ENCODE data around the gene SLC25A25.
A peak's percentile ranks its signal among the peaks of the same experiment; 100 is the strongest.
"Not testable (repeated sequence)": the region's sequence is repeated elsewhere in the genome, so short reads cannot be mapped to it uniquely, and the experiment has no call there.

The SLC25A25 gene

DNA sequence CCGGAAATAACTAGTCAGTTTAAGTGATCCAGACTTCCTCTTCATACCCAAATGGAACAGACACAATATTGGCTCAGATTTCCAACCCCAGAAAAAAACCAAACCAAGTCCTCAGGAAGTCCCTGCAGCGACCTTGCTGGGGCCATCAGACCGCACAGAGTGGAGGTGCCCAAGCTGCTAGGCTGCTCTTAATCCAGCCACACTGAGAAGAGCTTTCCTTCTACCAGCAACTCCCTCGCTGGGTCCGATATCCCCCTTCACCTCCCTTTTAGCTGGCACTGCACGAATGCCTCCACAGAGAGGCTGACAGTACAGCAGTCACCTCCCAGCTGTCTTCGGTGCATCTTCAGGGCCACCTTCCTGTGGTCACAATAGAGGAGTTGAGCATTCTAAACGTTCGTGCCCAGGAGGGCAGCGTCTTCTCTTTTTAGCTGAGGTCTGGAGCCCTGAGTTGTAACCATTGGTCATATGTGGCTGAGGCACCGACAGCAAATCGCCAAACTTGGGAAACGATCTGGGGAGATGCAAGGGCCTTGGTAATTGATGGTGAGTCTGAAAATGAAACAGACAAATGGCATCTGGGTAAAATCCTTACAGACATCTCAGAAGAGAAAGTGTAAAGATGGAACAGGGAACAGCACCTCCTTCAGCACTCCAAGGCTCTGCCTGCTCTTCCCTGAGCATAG, 6.6 kb upstream of the SLC25A25 start:
- FAIRE-seq (no peak), DNase-seq (ENCODE audit: insufficient read length, low spot score) (no peak)
- no peak for TF ChIP-seq POLR2A (IDR thresholded peaks at IDR 0.05; ENCODE audit: low read depth, low read length)
- TF ChIP-seq TAF1 (IDR thresholded peaks at IDR 0.05; ENCODE audit: low read depth, low read length) = no peak
- TF ChIP-seq POU2F2 (IDR thresholded peaks at IDR 0.05; ENCODE audit: low read depth, low read length) = no peak
- no peak for TF ChIP-seq SPI1 (IDR thresholded peaks at IDR 0.05; ENCODE audit: low read depth, low read length)
- TF ChIP-seq PAX5 (IDR thresholded peaks at IDR 0.05; ENCODE audit: insufficient read depth, low read length, severe bottlenecking) = no peak
- TF ChIP-seq POLR2AphosphoS5 (IDR thresholded peaks at IDR 0.05; ENCODE audit: low read depth, low read length) = no peak

DNA sequence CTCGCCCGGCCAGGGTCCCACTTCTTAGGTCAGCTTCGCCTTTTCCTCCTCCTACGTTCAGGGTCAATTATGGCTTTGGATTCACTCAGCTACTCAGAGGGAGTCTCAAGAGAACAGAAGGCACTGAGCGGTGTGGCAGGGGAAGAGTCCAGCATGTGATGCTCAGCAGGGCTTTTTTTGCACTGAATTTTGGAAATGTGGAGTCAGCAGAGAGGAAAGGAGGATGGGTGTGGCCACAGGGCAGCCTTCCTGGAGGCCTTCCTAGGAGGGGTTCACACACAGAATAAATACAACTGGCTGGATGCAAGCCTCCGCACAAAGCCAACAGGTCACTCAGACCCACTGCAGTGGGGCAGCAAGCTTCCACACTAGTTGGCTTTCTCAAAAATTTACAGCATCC, 5.8 kb upstream of the SLC25A25 start:
- no peak for FAIRE-seq
- no peak for DNase-seq (ENCODE audit: insufficient read length, low spot score)
- TF ChIP-seq POLR2A (IDR thresholded peaks at IDR 0.05; ENCODE audit: low read depth, low read length) = no peak
- TF ChIP-seq PAX5 (IDR thresholded peaks at IDR 0.05; ENCODE audit: insufficient read depth, low read length, severe bottlenecking) = no peak
- TF ChIP-seq POU2F2 (IDR thresholded peaks at IDR 0.05; ENCODE audit: low read depth, low read length) = no peak
- TF ChIP-seq SPI1 (IDR thresholded peaks at IDR 0.05; ENCODE audit: low read depth, low read length) = no peak
- no peak for TF ChIP-seq TAF1 (IDR thresholded peaks at IDR 0.05; ENCODE audit: low read depth, low read length)
- TF ChIP-seq POLR2AphosphoS5 (IDR thresholded peaks at IDR 0.05; ENCODE audit: low read depth, low read length) = no peak

DNA sequence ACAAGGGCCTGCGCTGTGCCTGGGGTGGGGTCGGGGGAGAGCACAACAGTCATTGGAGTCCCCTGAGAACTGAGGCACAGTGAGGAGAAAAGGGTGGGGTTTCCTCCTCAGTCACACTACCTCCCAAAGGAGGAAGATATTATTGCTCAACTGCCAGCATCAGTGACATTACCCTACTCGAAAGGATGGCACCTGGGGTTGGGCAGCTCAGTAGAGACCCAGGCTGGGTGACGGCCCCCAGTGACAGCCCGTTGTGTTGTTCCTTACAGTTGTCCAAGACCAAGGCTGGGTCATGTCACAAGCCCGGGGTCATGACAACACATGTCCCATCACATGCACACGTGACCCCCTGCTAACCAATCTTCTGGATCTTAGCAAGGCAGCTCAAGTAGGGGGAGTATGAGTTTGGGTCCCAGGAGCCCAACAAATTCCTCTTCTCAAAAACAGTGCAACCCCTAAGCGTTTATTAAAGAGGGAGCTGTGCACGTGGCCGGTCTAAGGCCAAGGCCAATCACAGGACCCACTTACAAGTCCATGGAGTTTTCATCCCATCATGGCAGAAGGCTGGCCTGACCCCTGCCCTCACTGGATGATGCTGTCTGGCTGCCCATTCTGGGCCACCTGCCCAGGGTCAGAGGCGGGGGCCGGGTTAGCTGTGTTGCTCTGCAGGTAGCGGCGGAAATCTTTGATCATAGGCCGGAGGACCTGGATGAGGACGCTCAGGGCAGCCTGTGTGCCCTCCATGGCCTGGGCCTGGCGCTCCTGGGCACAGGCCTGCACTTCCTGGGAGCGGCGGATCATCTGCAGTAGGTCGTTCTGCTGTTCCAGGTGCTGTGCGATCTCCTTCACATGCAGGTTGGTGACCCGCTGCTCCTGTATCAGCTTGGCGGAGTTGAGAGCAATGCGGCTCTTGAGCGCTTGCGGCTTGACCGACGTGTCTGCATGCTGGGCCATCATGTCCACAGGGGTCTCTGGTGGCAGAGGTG, 4.9 kb upstream of the SLC25A25 start:
- FAIRE-seq = no peak

DNA sequence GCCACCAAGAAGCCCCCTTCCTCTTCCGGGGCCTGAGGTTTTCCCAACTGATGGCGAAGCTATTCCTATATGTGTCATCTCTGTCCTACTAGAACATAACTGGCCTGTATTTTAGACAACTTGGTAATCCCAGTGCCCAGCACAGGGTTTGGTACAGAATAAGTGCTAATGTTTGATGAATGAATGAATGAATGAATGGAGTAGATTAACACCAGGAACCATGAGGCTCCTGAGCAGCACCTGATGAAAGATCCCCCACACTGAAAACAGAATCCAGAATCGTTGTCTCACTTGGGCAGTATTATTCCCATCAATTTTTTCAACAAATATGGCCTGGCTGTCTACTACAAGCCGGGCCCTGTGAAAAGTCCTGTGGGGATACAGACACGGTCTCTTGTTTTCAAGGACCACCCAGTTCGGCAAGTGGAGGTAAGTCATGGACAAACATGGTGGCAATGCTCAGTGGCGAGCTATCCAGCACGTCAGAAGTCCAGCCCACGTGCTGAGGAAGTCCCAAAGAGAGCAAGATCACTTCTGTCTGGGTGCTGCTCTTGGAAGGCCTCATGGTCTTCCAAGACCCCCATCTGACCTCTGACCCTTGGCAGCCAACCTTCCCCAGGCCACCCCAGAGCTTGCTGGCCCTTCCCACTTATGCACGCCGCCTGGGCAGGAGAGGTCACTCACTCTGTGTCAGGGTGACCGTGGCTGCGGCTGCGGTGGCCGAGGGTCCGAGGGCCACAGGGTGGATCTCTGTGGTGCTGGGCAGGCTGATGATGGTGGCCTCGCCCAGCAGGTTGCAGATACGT, 1.9 kb upstream of the SLC25A25 start:
- DNase-seq (ENCODE audit: insufficient read length, low spot score) (no peak), FAIRE-seq (no peak)
- no peak for TF ChIP-seq POU2F2 (IDR thresholded peaks at IDR 0.05; ENCODE audit: low read depth, low read length)
- TF ChIP-seq SPI1 (IDR thresholded peaks at IDR 0.05; ENCODE audit: low read depth, low read length) = no peak
- TF ChIP-seq TAF1 (IDR thresholded peaks at IDR 0.05; ENCODE audit: low read depth, low read length) = no peak
- TF ChIP-seq POLR2A (IDR thresholded peaks at IDR 0.05; ENCODE audit: low read depth, low read length) = no peak

More for the DNA sequence above, 4.9 kb upstream of the SLC25A25 start:
- DNase-seq (ENCODE audit: insufficient read length, low spot score) = no peak
- TF ChIP-seq POU2F2 (IDR thresholded peaks at IDR 0.05; ENCODE audit: low read depth, low read length) (no peak), TAF1 (IDR thresholded peaks at IDR 0.05; ENCODE audit: low read depth, low read length) (no peak), POLR2A (IDR thresholded peaks at IDR 0.05; ENCODE audit: low read depth, low read length) (no peak), PAX5 (IDR thresholded peaks at IDR 0.05; ENCODE audit: insufficient read depth, low read length, severe bottlenecking) (no peak), SPI1 (IDR thresholded peaks at IDR 0.05; ENCODE audit: low read depth, low read length) (no peak), POLR2AphosphoS5 (IDR thresholded peaks at IDR 0.05; ENCODE audit: low read depth, low read length) (no peak)

DNA sequence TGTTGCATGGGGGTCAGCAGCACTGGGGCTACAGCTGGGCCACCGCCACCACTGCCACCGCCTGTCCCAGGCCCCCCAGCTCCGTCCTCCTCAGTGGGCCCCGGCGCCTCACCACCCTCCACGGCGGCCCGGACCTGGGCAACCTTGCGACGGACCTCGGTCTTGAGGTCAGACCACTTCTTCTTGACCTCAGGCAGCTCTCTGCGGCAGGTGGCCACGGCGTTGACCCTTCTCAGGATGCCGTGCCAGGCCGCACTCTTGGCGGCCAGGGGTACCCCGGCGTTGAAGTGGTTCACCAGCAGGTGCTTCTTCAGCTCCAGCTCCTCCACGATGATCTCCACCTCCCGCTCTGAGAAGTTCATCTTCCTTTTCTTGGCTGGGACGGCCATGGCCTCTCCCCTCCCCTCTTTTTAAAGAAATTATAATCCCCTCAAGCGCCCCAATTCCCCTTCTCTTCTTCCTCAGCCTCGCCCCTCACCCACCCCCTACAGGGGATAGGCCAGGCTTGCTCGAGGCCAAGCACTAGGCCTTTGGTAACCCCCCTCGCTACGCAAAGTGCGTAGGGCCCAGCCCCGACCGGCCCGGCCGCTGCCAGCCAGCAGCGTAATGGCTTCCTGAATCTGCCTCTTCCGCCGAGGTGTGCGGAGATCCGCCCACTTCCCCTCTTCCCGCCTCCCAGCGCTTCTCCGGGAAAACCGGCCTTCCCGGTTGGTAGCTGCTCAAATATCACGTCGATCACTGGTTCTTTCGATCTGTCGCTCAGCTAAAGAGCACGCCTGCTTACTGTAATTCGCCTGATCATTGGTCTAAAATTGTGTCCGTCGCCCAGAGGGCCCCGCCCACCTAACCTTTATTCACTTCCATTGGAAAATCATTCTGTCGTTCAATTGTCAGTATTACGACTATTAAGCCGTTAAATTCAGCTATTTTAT, 1.1 kb upstream of the SLC25A25 start, which contains the start of gene NAIF1:
Gene NAIF1, minus strand, starts transcription at position 608 of the 932 bp plus-strand sequence. Its CDS starts 219 bp downstream, at position 389.
- FAIRE-seq (no peak), DNase-seq (ENCODE audit: insufficient read length, low spot score) (peak; percentile 84)
- TF ChIP-seq SPI1 (IDR thresholded peaks at IDR 0.05; ENCODE audit: low read depth, low read length) (peak; percentile 86), TAF1 (IDR thresholded peaks at IDR 0.05; ENCODE audit: low read depth, low read length) (no peak), POLR2A (IDR thresholded peaks at IDR 0.05; ENCODE audit: low read depth, low read length) (no peak), PAX5 (IDR thresholded peaks at IDR 0.05; ENCODE audit: insufficient read depth, low read length, severe bottlenecking) (no peak), POLR2AphosphoS5 (IDR thresholded peaks at IDR 0.05; ENCODE audit: low read depth, low read length) (no peak), POU2F2 (IDR thresholded peaks at IDR 0.05; ENCODE audit: low read depth, low read length) (no peak)

DNA sequence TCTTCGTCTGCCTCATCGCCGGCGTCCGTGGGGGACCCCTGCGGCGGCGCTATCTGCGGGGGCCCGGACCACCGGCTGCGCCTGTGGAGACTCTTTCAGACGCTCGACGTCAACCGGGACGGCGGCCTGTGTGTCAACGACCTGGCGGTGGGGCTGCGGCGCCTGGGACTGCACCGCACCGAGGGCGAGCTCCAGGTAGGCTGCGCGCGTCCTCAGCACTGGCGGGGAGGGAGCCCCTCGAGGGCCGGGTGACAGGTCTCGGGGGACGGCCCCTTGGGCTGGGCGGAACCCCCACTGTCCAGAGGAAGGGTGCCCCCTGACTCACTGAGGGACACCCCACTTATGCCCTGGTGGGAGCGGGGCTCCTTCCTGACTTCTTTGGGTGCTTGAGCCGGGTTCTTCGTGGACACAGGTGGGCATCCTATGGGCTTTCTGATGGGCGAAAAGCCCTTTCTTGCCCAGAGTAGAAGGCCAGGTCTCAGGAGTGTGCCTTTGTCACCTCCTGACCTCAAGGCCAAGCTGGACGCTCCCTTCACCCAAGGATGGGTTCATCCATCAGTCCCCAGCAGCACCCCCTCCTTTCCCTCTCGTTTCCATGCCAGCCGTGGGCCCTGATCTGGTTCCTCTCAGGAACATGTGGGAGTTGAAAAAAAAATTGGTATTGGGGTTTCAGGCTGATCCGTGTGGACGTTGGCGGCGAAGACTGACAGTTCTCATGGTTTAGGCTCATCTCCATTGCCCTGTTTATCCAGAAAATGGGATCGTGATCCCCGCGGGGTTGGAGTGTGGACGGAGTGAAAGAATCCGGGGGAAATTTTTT, 564 bp downstream of the SLC25A25 start:
- no peak for DNase-seq (ENCODE audit: insufficient read length, low spot score)
- no peak for TF ChIP-seq TAF1 (IDR thresholded peaks at IDR 0.05; ENCODE audit: low read depth, low read length)
- FAIRE-seq = no peak

DNA sequence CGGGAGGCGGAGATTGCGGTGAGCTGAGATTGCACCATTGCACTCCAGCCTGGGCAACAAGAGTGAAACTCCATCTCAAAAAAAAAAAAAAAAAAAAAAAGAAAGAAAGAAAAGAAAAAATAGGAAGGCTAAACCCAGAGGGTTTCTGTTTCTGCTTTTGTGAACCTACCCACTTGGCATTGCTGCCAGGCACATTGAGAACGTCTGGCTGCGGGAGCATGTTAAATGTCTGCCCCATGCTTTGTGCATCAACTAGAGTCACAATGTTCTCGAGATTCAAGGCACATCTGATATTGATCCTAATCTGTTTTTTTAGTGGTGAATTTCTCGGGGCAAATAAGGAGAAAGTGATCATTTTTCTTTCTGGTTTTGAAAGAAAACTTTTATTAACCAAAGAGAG, 2.8 kb downstream of the SLC25A25 start:
- DNase-seq (ENCODE audit: insufficient read length, low spot score) (no peak), FAIRE-seq (no peak)
- no peak for TF ChIP-seq SPI1 (IDR thresholded peaks at IDR 0.05; ENCODE audit: low read depth, low read length)
- no peak for TF ChIP-seq TAF1 (IDR thresholded peaks at IDR 0.05; ENCODE audit: low read depth, low read length)
- no peak for TF ChIP-seq POU2F2 (IDR thresholded peaks at IDR 0.05; ENCODE audit: low read depth, low read length)
- no peak for TF ChIP-seq POLR2AphosphoS5 (IDR thresholded peaks at IDR 0.05; ENCODE audit: low read depth, low read length)
- no peak for TF ChIP-seq POLR2A (IDR thresholded peaks at IDR 0.05; ENCODE audit: low read depth, low read length)
- TF ChIP-seq PAX5 (IDR thresholded peaks at IDR 0.05; ENCODE audit: insufficient read depth, low read length, severe bottlenecking) = no peak

DNA sequence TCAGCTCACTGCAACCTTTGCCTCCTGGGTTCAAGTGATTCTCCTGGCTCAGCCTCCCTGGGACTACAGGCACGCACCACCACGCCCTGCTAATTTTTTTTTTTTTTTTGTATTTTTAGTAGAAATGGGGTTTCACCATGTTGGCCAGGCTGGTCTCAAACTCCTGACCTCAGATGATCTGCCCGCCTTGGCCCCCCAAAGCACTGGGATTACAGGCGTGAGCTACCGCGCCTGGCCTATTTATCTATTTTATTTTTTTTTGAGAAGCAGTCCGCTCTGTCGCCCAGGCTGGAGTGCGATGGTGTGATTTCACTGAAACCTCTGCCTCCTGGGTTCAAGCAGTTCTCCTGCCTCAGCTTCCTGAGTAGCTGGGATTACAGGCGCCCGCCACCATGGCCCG, 3.4 kb downstream of the SLC25A25 start:
- not testable (repeated sequence) for FAIRE-seq; DNase-seq (ENCODE audit: insufficient read length, low spot score)

Measured in GM12891 (cell line).